NB4 (cell line): Measurements from ENCODE around the gene MARK2.
A peak's percentile ranks its signal among the peaks of the same experiment; 100 is the strongest.

ENCODE experiments used
- CTCF ChIP-seq: IDR thresholded peaks from one replicate; pipeline ENCODE4 v1.5.1; 2012; ENCODE audit warnings: low read depth, low read length
- POLR2A ChIP-seq: IDR thresholded peaks from 2 replicates; pipeline ENCODE4 v1.6.1; 2011; ENCODE audit warnings: mild to moderate bottlenecking; ENCODE audit not compliant: insufficient read length; ENCODE audit errors: extremely low read depth

- TF ChIP-seq POLR2A (no peak), CTCF (peak; percentile 62)
Measured at GRCh38 chr11:63871962-63872799, 33.3 kb downstream of the MARK2 start.
